GM21723 (cell line): ENCODE data around the gene MRTFB.

Experiments used
- ATAC-seq: cut with Tn5 transposase; IDR thresholded peaks from one replicate; pipeline ENCODE4 v1.9.1; 2021; ENCODE audit warnings: mild to moderate bottlenecking, moderate library complexity; ENCODE audit not compliant: unreplicated experiment

Gene MRTFB

DNA sequence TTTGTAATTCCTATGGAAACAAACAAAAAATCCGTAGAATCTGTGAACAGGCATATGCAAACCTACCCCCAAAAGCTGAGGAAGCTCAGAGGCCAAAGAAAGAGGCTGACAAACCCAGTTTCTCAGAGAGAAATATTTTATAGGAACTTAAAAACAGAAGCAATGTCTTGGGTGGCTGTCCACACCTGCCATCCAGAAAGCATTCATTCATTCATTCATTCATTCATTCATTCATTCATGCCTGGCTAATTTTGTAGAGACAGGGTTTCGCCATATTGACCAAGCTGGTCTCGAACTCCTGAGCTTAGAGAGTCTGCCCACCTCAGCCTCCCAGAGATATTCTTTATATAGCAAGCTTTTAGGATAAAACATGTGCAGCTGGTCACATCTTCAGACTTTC is 154.3 kb downstream of the MRTFB start:
- no peak for ATAC-seq

DNA sequence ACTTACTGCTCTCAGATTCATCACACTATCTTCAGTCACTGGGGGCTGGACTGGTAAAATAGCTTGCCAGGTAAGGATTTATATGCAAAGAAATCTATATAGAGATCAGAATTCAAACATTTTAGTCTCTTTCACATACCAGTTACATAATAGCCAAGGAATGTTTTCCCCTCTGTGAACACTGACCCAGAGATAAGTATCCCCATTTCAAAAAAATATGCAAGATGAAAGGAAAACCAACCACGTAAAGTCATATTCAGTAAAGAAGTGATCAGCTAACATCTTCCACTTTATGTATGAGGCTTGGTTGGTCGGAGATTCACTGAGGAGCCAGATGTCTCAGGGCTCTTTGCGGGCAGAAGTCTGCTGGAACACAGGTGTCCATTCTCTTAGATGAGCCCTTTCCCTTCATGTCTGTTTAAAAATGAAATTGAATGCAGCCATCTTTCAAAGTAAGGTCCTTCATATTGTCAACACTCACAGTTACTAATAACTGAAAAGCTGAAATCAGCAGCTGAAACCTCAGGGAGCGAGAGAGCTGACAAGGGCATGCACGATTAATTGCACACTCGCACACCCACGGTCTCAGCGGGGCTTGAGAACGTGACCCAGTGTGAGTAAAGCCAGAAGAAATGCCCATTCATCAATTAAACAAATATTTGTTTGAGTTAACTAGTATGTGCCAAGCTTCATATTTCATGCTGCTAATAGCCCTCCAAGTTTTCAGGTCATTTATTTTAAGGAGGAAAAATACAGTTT is 161.2 kb downstream of the MRTFB start:
- ATAC-seq = no peak

DNA sequence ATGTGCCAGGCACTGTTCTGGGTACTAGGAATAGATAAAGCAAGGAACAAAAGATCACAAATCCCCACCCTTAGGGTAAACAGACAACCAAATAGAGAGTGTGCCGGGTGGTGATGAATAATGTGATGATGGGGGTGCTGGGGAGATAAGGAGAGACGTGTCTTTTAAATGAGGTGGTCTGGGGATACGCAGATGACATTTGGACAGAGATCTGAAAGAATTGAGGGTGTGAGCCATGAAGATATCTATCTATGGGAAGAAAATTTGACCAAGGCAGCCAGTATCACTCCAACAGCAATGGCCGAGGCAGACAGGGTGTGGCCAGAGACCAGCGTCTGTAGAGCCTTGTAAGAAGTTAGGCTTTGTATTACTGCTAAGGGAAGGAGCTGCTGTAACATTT is 165.3 kb downstream of the MRTFB start:
- ATAC-seq = no peak

DNA sequence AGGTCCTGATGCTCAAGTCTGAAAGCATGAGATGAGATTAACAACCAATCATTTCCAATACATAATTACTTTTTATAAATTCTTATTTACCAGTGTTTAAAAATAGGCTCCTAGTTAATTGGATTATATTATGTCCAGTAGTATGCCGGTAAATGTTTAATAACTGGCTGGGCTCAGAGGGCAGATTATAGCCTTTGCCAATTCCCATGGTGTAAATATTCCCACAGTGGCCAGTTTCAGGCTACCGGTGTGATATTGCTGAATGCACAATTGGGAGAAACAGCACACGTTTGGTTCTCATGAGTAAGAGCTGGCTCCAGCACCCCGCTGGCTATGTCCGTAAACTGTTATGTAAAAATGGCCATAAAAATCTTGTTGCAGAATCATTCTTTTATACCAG is 167.6 kb downstream of the MRTFB start:
- no peak for ATAC-seq

DNA sequence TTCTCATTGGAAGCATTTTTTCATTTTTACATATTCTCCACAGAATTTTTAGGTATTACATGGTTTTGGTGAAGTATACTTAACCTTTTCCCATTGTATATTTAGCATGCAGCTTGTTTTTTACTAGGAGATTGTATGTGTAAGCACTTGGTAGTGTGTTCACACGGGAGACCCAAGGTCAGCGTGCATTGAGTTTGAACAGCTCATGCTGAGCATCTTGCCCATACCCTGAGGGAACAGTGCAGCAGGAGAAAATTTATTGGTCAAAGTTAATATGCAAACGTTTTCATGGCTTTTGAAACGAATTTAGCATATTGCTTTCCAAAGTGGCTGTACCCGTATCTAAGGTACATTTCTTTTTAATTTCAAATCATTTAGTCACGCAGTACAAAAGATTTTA is 168.7 kb downstream of the MRTFB start:
- ATAC-seq = no peak

DNA sequence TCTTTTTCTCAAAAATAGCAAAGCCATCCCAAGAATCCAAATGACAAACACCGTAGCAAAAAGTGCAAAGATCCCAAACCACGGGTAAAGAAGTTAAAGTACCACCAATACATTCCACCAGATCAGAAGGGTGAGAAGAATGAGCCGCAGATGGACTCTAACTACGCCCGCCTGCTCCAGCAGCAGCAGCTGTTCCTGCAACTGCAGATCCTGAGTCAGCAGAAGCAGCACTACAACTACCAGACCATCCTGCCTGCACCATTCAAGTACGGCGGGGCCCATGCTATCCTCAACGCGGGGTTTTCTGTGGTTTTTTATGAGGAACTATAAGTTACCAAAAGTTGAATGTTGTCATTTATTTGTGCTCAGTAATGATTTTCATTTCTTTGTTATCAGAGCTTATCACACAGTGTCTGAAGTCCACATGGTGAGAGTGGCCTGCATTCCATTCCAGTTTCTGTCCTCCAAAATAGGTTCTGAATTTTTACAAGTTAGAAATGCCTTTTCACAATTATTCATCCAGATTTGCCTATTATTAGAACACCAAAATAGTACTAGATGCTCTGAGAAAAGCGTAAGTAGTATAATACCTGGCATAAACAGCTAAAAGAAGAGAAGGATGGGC is 169.2 kb downstream of the MRTFB start:
- ATAC-seq = no peak

DNA sequence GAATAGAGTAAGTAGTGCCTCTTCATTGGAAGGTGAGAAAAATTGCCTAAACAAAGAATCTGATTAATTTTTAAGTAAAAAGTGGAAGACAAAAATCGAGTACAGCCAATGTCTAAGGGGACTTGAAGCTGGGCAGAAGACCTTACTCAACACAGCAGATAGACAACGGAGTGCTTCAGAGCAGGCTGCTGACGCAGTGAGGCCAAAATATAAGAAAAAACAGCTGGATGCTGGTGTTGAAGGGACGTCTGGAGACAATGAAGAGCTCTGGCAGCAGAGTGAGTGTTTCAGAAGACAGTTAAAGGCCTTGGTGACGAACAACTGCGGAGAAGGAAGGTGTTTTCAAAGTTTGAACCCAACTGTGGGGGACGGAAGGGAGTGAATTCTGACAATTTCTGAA is 169.8 kb downstream of the MRTFB start:
- ATAC-seq = no peak

DNA sequence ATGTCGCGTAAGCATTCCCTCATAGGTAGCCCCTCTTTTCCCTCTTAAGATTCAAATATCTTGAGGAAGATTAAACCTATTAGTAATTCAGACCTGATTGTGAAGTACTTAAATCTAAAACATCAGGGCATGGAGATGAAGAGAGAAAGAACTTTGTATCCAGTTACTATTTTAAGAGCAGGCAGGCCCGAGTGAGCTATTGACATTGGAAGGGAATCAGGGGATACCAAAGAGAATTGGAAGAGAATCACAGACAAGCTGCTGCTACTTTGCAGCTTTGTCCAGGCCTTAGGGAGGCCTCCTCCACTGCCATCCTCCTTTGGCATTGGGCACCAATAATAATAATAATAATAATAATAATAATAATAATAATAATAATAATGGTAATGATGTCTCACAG is 170.5 kb downstream of the MRTFB start:
- no peak for ATAC-seq

DNA sequence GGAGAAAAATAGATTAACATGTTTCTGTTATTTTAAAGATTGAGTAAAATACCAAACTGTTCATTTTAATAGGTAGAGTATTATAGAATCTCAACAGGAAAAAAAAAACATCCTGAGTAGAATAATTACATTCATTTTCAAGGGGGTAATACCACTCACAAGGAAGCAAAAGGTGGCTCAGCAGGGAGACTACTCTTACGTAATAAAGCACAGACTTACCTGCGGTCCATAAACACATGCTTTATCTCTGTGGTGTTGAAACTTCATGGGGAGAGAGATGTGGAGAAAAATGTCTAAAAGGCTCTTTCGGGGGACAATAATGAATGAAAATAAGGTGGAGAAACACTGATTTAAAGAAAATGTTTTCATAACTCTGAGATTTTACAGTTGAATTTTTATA is 171.7 kb downstream of the MRTFB start:
- no peak for ATAC-seq

DNA sequence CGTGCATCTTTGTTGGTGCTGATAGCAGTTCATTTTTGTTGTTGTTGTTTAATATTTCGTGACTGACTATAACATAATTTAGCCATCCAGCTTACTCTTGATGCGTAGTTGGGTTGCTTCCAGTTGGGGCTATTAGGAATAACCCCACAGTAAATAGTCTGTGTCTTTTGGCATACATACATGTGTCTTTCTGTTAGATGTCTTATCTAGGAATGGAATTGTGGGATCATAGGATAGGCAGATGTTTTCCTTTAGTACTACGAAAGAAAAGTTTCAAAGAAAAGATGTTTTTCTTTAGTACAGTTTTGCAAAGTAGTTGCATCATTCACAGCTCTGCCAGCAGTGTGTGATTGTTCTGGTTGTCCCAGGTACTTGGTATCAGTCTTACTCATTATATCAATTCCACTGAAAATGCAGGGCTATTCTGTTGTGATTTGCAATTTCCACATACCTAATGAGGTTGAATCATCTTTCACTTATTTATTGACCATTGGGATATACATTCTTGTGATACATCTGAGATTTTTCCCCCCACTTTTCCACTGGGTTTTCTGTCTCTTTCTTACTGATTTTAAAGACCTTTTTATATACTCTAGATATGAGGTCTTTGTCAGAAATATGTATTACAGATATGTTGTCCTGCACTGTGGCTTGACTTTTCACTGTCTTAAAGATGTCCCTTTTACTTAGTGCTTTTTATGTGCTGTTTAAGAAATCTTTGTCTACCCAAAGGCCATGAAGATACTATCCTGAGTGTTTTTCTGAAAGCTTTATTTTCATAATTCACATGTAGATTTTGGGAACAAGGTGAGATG is 173.3 kb downstream of the MRTFB start:
- ATAC-seq = no peak

DNA sequence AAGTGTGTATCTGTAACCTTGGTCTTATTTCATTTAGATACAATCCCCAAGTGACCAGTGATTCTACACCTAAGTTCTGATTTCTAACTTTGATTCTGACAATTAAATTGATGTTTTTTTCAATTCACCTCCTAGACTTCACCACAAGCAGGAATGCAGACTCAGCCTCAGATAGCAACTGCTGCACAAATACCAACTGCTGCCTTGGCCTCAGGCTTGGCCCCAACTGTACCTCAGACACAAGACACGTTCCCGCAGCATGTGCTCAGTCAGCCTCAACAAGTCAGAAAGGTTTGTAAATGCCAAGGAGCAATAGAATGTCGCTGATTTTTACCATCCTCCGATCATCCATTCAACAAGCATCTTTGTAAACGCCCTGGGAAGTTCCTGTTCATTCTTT is 177.7 kb downstream of the MRTFB start:
- no peak for ATAC-seq

DNA sequence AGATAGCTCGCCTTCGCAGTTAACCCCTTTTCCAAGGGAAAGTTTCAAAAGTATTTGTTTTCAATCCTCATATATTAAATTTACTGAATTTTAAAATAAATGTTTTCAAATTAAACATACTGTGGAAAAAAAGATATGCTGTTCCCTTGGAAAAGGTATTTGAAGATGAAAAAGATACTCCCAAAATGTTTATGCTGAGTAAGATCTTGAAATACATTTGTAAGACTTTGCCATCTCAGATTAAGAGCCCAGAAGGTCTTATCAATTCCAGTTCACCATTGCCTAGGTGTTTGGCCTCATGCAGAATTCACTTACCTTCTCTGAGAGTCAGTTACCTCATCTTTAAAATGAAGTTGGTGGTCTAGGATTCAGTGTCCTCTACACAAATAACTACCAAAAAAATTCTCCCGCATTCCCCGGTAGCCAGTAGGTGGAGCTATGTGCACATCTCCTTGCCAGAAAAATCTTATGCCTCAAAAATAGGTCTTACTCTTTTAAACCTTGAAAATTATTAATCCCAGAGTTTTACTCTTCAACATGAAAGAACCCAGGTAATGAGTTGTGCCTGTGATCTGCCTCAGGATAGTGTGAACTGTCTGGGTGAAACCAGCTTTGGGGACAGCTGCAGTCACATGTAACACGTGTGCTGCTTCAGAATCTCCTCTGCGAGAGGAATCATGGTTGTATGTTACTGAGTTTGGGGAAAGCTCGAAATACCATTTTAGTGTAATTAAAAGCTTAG is 178.3 kb downstream of the MRTFB start:
- ATAC-seq = no peak

DNA sequence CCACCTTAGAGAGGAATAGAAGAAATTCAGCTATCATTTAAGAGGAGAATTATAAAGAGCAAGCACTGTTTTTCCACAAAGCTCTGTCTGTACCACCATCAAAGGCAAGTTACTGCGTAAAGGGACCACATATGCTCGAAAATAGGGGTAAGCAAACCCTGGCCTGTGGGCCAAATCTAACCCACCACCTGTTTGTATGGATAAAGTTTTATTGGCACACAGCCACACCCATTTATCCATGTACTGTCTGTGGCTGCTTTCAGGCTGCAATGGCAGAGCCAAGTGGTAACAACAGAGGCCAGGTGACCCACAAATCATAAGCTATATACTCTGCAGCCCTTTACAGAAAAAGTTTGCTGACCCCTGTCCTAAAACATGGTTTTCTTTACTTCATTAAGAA is 180.3 kb downstream of the MRTFB start:
- no peak for ATAC-seq

DNA sequence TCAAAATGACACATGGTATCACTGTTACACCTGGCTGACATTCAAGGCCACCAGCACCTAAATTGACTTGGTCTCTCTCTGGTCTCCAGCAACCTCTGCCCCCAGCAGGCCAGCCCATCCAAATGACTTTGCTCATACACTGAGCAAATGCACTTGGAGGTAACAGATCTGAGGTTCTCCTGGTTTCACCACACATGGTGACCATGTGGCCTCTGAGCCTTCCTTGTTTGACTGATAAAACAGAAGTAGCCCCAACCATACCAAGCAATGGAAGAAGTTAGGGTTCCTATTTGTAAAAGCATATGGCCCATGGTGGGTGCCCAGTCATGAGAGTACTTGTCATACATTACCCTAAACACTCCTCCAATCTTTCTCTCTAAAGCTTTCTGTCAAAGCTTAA is 181.7 kb downstream of the MRTFB start:
- ATAC-seq = no peak

DNA sequence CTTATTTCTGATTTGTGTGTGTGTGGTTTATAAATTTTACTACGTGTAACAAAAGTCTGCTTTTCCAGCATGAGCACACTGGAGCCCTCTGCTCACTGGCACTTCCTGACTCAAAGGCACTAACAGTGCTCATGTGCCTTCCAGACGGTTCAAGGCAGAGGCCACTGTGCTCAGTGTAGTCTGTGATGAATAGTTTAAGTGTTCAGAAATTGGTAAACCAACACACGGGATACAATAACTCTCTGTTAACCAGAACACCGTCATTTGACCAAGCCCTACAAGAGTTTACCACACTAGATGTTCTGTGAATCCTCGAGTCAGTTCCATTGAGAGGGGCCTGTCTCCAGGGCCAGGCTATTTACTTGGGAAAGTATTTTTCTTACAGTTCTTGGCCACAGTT is 191.9 kb downstream of the MRTFB start:
- ATAC-seq = no peak

DNA sequence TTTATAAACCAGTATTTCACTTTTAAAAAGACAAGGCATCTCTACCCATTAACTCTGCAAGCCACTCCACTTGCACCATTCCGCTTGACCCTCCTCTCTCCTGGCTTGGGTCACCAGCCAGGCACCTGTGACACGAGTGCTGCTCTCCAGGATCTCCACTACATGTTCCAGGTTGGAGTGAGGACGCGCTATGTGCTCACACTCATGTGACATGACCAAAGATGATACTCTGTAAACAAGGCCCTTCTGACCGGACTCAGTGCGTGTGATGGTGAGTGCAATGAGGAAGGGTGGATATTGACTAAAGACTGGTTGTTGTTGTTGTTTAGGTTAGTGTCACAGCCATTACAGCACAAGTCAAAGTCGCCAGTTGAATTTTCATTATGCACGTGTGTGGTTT is 192.7 kb downstream of the MRTFB start:
- no peak for ATAC-seq

DNA sequence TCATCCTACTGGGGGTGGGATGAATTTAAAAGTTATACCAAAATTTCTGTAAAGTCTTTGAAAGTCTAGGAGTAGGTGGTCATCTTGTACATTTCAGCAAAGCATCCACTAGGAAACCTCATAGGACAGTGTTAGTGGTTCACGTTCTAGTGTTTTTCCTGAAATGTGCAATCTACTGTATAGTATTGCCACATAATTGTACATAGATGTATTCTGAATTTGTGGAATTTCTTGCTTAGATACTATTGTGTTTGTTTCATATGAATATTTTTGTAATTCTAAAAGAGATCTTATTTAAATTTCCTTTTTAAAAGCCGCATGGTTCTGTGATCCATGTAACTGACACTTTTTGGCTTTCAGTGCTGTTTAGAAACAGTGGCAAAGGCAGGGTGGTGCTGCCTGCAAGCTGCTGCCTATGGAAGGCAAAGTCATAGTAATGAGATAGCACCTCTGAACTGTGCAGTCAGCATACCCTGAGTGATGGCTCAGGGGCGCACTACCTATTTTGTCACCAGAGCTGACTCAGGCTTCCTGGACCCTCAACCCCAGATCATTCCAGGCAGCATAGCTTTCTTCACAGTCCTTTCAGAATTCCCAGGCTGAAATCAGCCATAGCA is 193.3 kb downstream of the MRTFB start:
- no peak for ATAC-seq

DNA sequence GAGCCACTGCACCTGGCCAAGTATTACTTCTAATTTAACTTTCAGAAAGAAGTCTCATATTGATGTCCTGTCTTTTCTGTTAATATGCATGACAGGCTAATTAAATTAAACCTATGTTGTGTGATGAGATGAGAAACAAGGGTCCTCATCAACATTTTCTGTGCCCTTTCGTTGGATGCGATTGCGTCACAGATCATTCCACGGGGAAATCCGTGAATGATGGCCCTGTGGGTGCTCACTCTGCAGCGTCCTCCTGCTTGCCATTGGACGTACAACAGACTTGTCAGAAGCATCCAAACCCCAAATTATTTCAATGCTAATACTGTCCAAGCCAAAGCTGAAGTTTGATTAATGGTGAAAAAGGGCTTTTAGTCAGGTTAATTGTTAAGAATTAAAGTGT is 197.0 kb downstream of the MRTFB start:
- ATAC-seq = no peak

DNA sequence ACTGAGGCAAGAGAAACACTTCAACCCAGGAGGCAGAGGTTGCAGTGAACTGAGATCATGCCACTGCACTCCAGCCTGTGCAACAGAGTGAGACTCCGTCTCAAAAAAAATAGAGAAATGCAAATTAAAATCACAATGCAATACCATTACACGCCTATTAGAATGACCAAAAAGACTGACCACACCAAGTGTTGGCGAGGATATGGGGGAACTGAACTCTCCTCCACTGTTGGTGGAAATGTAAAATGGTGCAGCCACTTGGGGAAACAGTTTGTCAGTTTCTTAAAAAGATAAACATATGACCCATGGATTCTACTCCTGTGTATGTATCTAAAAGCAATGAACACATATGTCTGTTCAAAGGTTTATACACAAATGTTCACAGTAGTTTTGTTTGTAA is 204.8 kb downstream of the MRTFB start:
- ATAC-seq = no peak

DNA sequence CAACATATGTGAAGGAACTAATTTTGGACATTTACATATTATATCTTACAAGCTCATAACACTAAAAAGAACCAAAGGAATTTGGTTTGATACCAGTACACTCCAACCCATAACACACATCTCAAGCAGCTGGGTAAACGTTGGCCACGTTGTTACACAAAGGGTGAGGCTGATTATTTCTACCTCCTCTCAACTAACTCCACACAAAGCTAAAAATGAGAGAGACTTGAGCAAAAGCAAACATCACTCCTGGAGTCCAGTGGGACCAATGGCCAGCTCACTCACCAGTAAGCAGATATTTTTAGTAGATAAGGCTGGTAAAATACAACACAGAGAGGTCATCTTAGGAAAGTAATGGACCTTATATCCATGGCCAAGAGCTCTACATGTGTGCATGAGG is 207.6 kb downstream of the MRTFB start:
- no peak for ATAC-seq

DNA sequence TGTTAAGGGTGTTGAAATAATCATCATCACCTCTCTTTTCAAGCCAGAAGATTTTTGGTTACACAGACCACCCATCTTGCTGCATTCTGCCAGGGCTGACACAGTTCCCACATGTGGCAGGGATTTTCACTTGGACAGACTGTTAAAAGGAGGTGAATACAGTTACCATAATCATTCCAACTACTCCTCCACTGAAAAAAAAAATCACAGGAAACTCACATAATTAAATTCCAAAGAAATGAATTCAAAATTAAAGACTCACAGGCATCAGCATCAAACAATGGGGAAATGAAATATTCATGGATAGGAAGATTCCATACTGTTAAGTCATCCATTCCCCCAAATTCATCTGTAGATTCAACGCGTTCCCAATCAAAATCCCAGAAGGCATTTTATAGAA is 209.4 kb downstream of the MRTFB start:
- ATAC-seq = no peak
